HEK293 (cell line): ENCODE measurements around the gene WARS2.

Source experiments
- CTCF ChIA-PET: fragments of 350-600 bp; formaldehyde crosslinking; extraction: SDS; loops from one replicate; lab custom pipeline; 2021; ENCODE audit warnings: antibody characterized with exemption; lab: Yijun Ruan, JAX
- POLR2A ChIA-PET: fragments of 300-600 bp; formaldehyde crosslinking; extraction: SDS; loops from one replicate; lab custom pipeline; 2020; ENCODE audit warnings: antibody characterized with exemption, inconsistent platforms; lab: Yijun Ruan, JAX
- H3K27ac ChIP-seq: fragments of 200-500 bp; sonication (Bioruptor generic); 2 replicates; pipeline ENCODE4 v1.5.1; 2014; ENCODE audit warnings: low read depth, low read length, control low read depth, inconsistent platforms; ENCODE audit errors: extremely low read depth
- H3K36me3 ChIP-seq, 2 experiments: fragments of 200-500 bp in 1 of 2; sonication (Bioruptor generic) in 1 of 2; 1 replicate in 1 of 2; 2 replicates in 1 of 2; pipeline ENCODE4 v1.5.1; 2014 to 2017; ENCODE audit warnings: inconsistent platforms in 2 of 2, low read length in 2 of 2; ENCODE audit not compliant: control insufficient read depth in 2 of 2, insufficient read depth in 1 of 2
- H3K4me1 ChIP-seq: fragments of 200-500 bp; sonication (Bioruptor generic); 2 replicates; pipeline ENCODE4 v1.5.1; 2014; ENCODE audit warnings: mild to moderate bottlenecking, low read length, inconsistent platforms; ENCODE audit not compliant: control insufficient read depth, insufficient read depth
- H3K4me3 ChIP-seq: 2 replicates; pipeline ENCODE4 v1.5.1; 2011; ENCODE audit warnings: low read depth, mild to moderate bottlenecking, control low read depth, low read length, moderate library complexity
- H3K9me3 ChIP-seq: fragments of 200-500 bp; sonication (Bioruptor generic); 2 replicates; pipeline ENCODE4 v1.5.1; 2014; ENCODE audit warnings: low read depth, low read length, inconsistent platforms; ENCODE audit not compliant: control insufficient read depth, insufficient read depth
- GFI1B ChIP-seq: fragments of 450-650 bp; formaldehyde crosslinking; IDR thresholded peaks from 2 replicates; pipeline ENCODE4 v1.5.1; 2016; ENCODE audit warnings: missing biosample characterization, missing genetic modification characterization
- KLF16 ChIP-seq: fragments of 450-650 bp; formaldehyde crosslinking; IDR thresholded peaks from 2 replicates; pipeline ENCODE4 v1.5.1; 2017; ENCODE audit warnings: missing biosample characterization, missing genetic modification characterization
- PRDM4 ChIP-seq: fragments of 450-650 bp; formaldehyde crosslinking; IDR thresholded peaks from 2 replicates; pipeline ENCODE4 v1.5.1; 2017; ENCODE audit warnings: missing biosample characterization, missing genetic modification characterization
- REPIN1 ChIP-seq: fragments of 450-650 bp; formaldehyde crosslinking; IDR thresholded peaks from 2 replicates; pipeline ENCODE4 v1.5.1; 2017; ENCODE audit warnings: missing biosample characterization, missing genetic modification characterization, low read depth
- YY2 ChIP-seq: fragments of 450-650 bp; formaldehyde crosslinking; IDR thresholded peaks from 2 replicates; pipeline ENCODE4 v1.5.1; 2016; ENCODE audit warnings: missing biosample characterization, missing genetic modification characterization
- ZFP3 ChIP-seq: fragments of 450-650 bp; formaldehyde crosslinking; IDR thresholded peaks from 2 replicates; pipeline ENCODE4 v1.5.1; 2016; ENCODE audit warnings: low read depth, missing biosample characterization, missing genetic modification characterization
- ZIC2 ChIP-seq: fragments of 450-650 bp; formaldehyde crosslinking; IDR thresholded peaks from 2 replicates; pipeline ENCODE4 v1.5.1; 2016; ENCODE audit warnings: missing biosample characterization, missing genetic modification characterization
- ZNF155 ChIP-seq: fragments of 450-650 bp; formaldehyde crosslinking; IDR thresholded peaks from 2 replicates; pipeline ENCODE4 v1.5.1; 2016; ENCODE audit warnings: missing biosample characterization, missing genetic modification characterization
- ZNF157 ChIP-seq: fragments of 450-650 bp; formaldehyde crosslinking; IDR thresholded peaks from 2 replicates; pipeline ENCODE4 v1.5.1; 2016; ENCODE audit warnings: missing biosample characterization, missing genetic modification characterization
- ZNF169 ChIP-seq: fragments of 450-650 bp; formaldehyde crosslinking; IDR thresholded peaks from 2 replicates; pipeline ENCODE4 v1.5.1; 2016; ENCODE audit warnings: missing biosample characterization, missing genetic modification characterization
- ZNF174 ChIP-seq: fragments of 450-650 bp; formaldehyde crosslinking; IDR thresholded peaks from 2 replicates; pipeline ENCODE4 v1.5.0; 2017; ENCODE audit warnings: missing biosample characterization, mild to moderate bottlenecking, missing genetic modification characterization
- ZNF324 ChIP-seq: fragments of 450-650 bp; formaldehyde crosslinking; IDR thresholded peaks from 2 replicates; pipeline ENCODE4 v1.5.1; 2016; ENCODE audit warnings: missing biosample characterization, missing genetic modification characterization
- ZNF341 ChIP-seq: fragments of 450-650 bp; formaldehyde crosslinking; IDR thresholded peaks from 2 replicates; pipeline ENCODE4; 2016; ENCODE audit warnings: low read depth, missing biosample characterization, missing genetic modification characterization
- ZNF416 ChIP-seq: fragments of 450-650 bp; formaldehyde crosslinking; IDR thresholded peaks from 2 replicates; pipeline ENCODE4 v1.5.1; 2016; ENCODE audit warnings: missing biosample characterization, missing genetic modification characterization
- ZNF529 ChIP-seq: fragments of 450-650 bp; formaldehyde crosslinking; IDR thresholded peaks from 2 replicates; pipeline ENCODE4 v1.5.1; 2017; ENCODE audit warnings: missing genetic modification characterization, missing biosample characterization; ENCODE audit not compliant: insufficient replicate concordance
- ZNF530 ChIP-seq: fragments of 450-650 bp; formaldehyde crosslinking; IDR thresholded peaks from 2 replicates; pipeline ENCODE4 v1.5.1; 2016; ENCODE audit warnings: low read depth, missing biosample characterization, missing genetic modification characterization
- ZNF571 ChIP-seq: fragments of 450-650 bp; formaldehyde crosslinking; IDR thresholded peaks from 2 replicates; pipeline ENCODE4 v1.5.0; 2017; ENCODE audit warnings: missing biosample characterization, missing genetic modification characterization
- ZNF658 ChIP-seq: fragments of 450-650 bp; formaldehyde crosslinking; IDR thresholded peaks from 2 replicates; pipeline ENCODE4; 2016; ENCODE audit warnings: missing biosample characterization, missing genetic modification characterization
- ZNF747 ChIP-seq: fragments of 450-650 bp; formaldehyde crosslinking; IDR thresholded peaks from 2 replicates; pipeline ENCODE4 v1.5.1; 2016; ENCODE audit warnings: missing biosample characterization, missing genetic modification characterization
- ZNF776 ChIP-seq: fragments of 450-650 bp; formaldehyde crosslinking; IDR thresholded peaks from 2 replicates; pipeline ENCODE4 v1.5.0; 2017; ENCODE audit warnings: missing biosample characterization, missing genetic modification characterization, borderline replicate concordance
- ZNF777 ChIP-seq: fragments of 450-650 bp; formaldehyde crosslinking; IDR thresholded peaks from 2 replicates; pipeline ENCODE4 v1.5.1; 2017; ENCODE audit warnings: missing biosample characterization, missing genetic modification characterization, borderline replicate concordance
- ZNF791 ChIP-seq: fragments of 450-650 bp; formaldehyde crosslinking; IDR thresholded peaks from 2 replicates; pipeline ENCODE4 v1.5.1; 2016; ENCODE audit warnings: missing biosample characterization, missing genetic modification characterization
- ZXDB ChIP-seq: fragments of 450-650 bp; formaldehyde crosslinking; IDR thresholded peaks from 2 replicates; pipeline ENCODE4 v1.5.1; 2016; ENCODE audit warnings: missing biosample characterization, missing genetic modification characterization
- TF ChIP-seq, protein P1 (sequence below): fragments of 450-650 bp; formaldehyde crosslinking; IDR thresholded peaks from 2 replicates; pipeline ENCODE4 v1.5.1; 2016; ENCODE audit warnings: missing biosample characterization, missing genetic modification characterization, borderline replicate concordance
- TF ChIP-seq, protein P2 (sequence below): fragments of 450-650 bp; formaldehyde crosslinking; IDR thresholded peaks from 2 replicates; pipeline ENCODE4 v1.5.1; 2016; ENCODE audit warnings: missing biosample characterization, missing genetic modification characterization, low read depth
- TF ChIP-seq, protein P3 (sequence below): fragments of 450-650 bp; IDR thresholded peaks from 2 replicates; pipeline ENCODE4 v1.5.1; 2018; ENCODE audit warnings: missing biosample characterization, mild to moderate bottlenecking, missing genetic modification characterization

Gene WARS2

GRCh38 chr1:118984722-118985639, 155.5 kb downstream of the WARS2 start (continued):
- TF ChIP-seq, protein P1, sequence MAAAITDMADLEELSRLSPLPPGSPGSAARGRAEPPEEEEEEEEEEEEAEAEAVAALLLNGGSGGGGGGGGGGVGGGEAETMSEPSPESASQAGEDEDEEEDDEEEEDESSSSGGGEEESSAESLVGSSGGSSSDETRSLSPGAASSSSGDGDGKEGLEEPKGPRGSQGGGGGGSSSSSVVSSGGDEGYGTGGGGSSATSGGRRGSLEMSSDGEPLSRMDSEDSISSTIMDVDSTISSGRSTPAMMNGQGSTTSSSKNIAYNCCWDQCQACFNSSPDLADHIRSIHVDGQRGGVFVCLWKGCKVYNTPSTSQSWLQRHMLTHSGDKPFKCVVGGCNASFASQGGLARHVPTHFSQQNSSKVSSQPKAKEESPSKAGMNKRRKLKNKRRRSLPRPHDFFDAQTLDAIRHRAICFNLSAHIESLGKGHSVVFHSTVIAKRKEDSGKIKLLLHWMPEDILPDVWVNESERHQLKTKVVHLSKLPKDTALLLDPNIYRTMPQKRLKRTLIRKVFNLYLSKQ, result no peak
- TF ChIP-seq ZNF777 (tag by site-specific recombination) (no peak), ZIC2 (no peak), REPIN1 (tag by site-specific recombination) (no peak), ZNF157 (tag by site-specific recombination) (no peak), ZNF529 (tag by site-specific recombination) (no peak), ZNF416 (no peak), YY2 (tag by site-specific recombination) (no peak), GFI1B (no peak), ZNF341 (tag by site-specific recombination) (no peak)
- TF ChIP-seq, all 188 proteins: peak for 0

GRCh38 chr1:118984086-118984721, 156.2 kb downstream of the WARS2 start:
- no peak overlapping the region for H3K4me3 ChIP-seq

More at GRCh38 chr1:118984086-118984721, 156.2 kb downstream of the WARS2 start:
- CTCF ChIA-PET, result interaction anchor here (0.7 kb wide), 1 partner anchor 281 kb away, joined by 3 read pairs; no protein-coding TSS in a partner anchor
- TF ChIP-seq ZNF530 (no peak), ZNF571 (no peak), ZNF747 (no peak), ZNF791 (tag by site-specific recombination) (no peak), ZFP3 (tag by site-specific recombination) (no peak), ZXDB (tag by site-specific recombination) (no peak), KLF16 (tag by site-specific recombination) (no peak), ZNF658 (no peak), PRDM4 (tag by site-specific recombination) (no peak), ZNF324 (tag by site-specific recombination) (no peak), ZNF776 (no peak), ZNF174 (tag by site-specific recombination) (no peak), ZNF155 (tag by site-specific recombination) (no peak), ZNF169 (tag by site-specific recombination) (no peak)
- TF ChIP-seq, protein P2, sequence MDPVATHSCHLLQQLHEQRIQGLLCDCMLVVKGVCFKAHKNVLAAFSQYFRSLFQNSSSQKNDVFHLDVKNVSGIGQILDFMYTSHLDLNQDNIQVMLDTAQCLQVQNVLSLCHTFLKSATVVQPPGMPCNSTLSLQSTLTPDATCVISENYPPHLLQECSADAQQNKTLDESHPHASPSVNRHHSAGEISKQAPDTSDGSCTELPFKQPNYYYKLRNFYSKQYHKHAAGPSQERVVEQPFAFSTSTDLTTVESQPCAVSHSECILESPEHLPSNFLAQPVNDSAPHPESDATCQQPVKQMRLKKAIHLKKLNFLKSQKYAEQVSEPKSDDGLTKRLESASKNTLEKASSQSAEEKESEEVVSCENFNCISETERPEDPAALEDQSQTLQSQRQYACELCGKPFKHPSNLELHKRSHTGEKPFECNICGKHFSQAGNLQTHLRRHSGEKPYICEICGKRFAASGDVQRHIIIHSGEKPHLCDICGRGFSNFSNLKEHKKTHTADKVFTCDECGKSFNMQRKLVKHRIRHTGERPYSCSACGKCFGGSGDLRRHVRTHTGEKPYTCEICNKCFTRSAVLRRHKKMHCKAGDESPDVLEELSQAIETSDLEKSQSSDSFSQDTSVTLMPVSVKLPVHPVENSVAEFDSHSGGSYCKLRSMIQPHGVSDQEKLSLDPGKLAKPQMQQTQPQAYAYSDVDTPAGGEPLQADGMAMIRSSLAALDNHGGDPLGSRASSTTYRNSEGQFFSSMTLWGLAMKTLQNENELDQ, result no peak
- TF ChIP-seq, protein P3, sequence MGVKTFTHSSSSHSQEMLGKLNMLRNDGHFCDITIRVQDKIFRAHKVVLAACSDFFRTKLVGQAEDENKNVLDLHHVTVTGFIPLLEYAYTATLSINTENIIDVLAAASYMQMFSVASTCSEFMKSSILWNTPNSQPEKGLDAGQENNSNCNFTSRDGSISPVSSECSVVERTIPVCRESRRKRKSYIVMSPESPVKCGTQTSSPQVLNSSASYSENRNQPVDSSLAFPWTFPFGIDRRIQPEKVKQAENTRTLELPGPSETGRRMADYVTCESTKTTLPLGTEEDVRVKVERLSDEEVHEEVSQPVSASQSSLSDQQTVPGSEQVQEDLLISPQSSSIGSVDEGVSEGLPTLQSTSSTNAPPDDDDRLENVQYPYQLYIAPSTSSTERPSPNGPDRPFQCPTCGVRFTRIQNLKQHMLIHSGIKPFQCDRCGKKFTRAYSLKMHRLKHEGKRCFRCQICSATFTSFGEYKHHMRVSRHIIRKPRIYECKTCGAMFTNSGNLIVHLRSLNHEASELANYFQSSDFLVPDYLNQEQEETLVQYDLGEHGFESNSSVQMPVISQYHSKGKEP (tag by site-specific recombination), result no peak
- Histone ChIP-seq H3K4me1 (no peaks in the 10 kb centered on the region), H3K36me3 (no peaks in the 10 kb centered on the region), H3K27ac (no peak overlapping the region), H3K9me3 (no peaks in the 10 kb centered on the region)
- POLR2A ChIA-PET, result no interaction called here
